BE2C (cell line): Measurements from ENCODE around the gene ANP32A.

Experiments used
- DNase-seq: peaks from one replicate; pipeline ENCODE4 v3.0.0-alpha.2; 2020
- H3K27me3 ChIP-seq: fragments of 250-450 bp; sonication (Bioruptor Pico); 2 replicates; pipeline ENCODE4 v1.5.1; 2020; ENCODE audit warnings: mild to moderate bottlenecking
- H3K36me3 ChIP-seq: fragments of 250-450 bp; sonication (Bioruptor Pico); 2 replicates; pipeline ENCODE4 v1.5.1; 2020; ENCODE audit warnings: mild to moderate bottlenecking
- H3K4me1 ChIP-seq: fragments of 250-450 bp; sonication (Bioruptor Pico); 2 replicates; pipeline ENCODE4 v1.5.1; 2020
- H3K4me3 ChIP-seq: 2 replicates; pipeline ENCODE4 v1.5.1; 2011; ENCODE audit warnings: low read depth, low read length
- H3K9me3 ChIP-seq: fragments of 250-450 bp; sonication (Bioruptor Pico); 2 replicates; pipeline ENCODE4 v1.5.1; 2020
- TF ChIP-seq, protein P1 (sequence below): IDR thresholded peaks from 2 replicates; pipeline ENCODE4 v1.5.1; 2012; ENCODE audit warnings: mild to moderate bottlenecking, low read depth, low read length

The ANP32A gene

DNA sequence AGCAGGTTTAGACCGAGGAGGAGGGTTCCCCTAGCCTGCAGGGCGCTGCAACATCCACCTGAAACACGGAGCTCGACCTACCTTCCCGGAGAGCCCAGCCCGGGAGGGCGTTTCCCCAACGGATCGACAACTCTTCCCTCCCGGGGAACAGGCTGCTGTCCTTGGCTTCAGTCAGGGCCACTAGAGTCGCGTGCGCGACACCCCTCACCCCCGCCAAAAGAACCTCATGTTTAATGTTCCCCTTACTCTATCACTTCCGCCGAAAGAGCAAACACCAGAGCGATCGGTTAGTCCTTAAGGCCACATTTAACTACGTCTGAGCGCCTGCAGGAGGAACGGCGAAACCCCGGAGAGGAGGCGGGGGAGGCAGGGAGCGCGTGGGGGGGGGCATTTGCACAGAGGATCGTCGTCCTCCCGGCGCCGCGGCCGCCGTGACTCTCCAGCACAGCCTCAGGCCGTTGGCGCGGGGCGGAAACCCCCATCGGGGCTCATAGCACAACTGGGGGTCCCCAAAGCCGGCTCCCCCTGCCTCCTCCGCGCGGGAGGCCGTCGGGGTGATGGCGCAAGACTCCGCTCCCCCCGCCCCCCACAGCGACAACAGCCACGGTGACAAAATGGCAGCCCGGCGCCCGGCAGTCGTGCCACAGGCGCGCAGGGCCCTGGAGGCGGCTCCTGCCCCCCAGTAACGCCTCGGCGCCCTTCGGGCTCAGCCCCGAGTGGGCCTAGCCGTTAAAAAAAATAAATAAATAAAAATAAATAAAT, 3.2 kb downstream of the ANP32A start:
- peaks cover 13% of the 10 kb centered on the region for H3K36me3 ChIP-seq
- H3K9me3 ChIP-seq: no peaks in the 10 kb centered on the region
- TF ChIP-seq, protein P1, sequence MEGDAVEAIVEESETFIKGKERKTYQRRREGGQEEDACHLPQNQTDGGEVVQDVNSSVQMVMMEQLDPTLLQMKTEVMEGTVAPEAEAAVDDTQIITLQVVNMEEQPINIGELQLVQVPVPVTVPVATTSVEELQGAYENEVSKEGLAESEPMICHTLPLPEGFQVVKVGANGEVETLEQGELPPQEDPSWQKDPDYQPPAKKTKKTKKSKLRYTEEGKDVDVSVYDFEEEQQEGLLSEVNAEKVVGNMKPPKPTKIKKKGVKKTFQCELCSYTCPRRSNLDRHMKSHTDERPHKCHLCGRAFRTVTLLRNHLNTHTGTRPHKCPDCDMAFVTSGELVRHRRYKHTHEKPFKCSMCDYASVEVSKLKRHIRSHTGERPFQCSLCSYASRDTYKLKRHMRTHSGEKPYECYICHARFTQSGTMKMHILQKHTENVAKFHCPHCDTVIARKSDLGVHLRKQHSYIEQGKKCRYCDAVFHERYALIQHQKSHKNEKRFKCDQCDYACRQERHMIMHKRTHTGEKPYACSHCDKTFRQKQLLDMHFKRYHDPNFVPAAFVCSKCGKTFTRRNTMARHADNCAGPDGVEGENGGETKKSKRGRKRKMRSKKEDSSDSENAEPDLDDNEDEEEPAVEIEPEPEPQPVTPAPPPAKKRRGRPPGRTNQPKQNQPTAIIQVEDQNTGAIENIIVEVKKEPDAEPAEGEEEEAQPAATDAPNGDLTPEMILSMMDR: no peak
- no peaks in the 10 kb centered on the region for H3K27me3 ChIP-seq
- H3K4me1 ChIP-seq: peaks cover 16% of the 10 kb centered on the region
- H3K4me3 ChIP-seq: peak overlapping the region; percentile 97
- peak; percentile 63 for DNase-seq

DNA sequence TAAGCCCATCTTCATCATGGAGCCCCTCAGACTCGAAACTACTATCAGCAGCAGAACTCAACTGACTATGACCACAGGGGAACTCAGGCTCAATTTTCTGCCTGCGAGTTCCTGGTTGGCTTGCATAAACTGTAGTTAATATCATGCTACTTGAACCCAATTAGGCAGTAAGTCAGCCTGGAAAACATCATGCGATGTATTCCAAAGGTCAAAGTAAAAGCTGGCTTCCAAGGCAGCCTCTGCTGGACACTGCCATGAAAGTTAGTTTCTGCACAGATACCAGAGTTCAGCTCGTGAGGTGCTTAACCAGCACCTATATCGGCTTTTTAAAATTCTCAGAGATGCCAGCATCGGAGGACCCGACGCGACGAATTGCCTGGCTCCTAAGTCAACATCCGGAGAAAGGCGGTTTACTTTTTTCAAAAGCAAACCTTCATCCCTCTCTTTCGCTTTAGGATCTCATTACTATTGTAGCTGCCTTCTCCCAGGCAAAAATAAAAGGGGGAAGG, 3.8 kb downstream of the ANP32A start:
- Histone ChIP-seq H3K27me3 (no peaks in the 10 kb centered on the region), H3K4me1 (peaks cover 13% of the 10 kb centered on the region), H3K4me3 (peak overlapping the region; percentile 97), H3K36me3 (peaks cover 17% of the 10 kb centered on the region), H3K9me3 (no peaks in the 10 kb centered on the region)
- DNase-seq: no peak
- TF ChIP-seq, protein P1: no peak

DNA sequence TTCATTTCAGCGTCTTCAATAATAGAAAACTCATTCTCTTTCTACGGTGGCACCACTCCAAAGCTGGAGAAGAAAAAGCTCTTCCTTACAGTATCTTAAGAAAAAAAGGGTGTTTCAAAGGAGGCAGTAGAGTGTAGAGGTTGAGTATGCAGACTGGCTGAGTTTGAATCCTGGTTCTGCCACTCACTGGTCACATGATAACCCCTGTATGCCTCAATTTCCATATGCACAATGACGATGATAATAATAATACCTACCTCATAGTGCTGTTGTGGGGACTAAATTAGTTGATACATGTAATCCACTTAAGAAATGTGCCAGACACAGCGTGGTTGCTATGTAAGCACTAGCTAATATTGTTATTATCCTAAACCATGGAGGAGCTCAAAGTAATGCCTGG, 4.5 kb downstream of the ANP32A start:
- Histone ChIP-seq H3K27me3 (no peaks in the 10 kb centered on the region), H3K9me3 (no peaks in the 10 kb centered on the region), H3K4me3 (no peak overlapping the region), H3K4me1 (peaks cover 13% of the 10 kb centered on the region), H3K36me3 (peaks cover 17% of the 10 kb centered on the region)
- DNase-seq: no peak
- TF ChIP-seq, protein P1: no peak

DNA sequence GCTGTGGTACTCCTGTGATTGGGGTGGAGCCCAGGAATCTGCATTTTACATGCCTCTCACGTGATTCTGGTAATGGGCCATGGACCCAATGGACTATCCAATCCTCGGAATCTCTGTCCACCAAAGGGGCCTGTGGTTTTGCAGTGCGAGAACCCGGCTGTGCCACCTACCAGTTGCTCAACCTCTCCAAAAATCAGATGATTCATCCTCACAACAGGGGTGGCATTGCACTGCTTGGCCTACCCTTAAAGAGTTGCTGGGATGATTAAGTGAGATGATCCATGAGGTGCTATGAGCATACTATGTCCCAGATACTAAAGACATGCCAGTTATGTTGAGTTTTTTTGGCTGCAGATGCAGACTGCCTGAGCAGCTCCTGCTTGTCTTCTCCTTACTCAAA, 5.1 kb downstream of the ANP32A start:
- Histone ChIP-seq H3K36me3 (peaks cover 17% of the 10 kb centered on the region), H3K4me1 (peaks cover 13% of the 10 kb centered on the region), H3K4me3 (no peak overlapping the region), H3K9me3 (no peaks in the 10 kb centered on the region), H3K27me3 (no peaks in the 10 kb centered on the region)
- TF ChIP-seq, protein P1: no peak
- DNase-seq: no peak

DNA sequence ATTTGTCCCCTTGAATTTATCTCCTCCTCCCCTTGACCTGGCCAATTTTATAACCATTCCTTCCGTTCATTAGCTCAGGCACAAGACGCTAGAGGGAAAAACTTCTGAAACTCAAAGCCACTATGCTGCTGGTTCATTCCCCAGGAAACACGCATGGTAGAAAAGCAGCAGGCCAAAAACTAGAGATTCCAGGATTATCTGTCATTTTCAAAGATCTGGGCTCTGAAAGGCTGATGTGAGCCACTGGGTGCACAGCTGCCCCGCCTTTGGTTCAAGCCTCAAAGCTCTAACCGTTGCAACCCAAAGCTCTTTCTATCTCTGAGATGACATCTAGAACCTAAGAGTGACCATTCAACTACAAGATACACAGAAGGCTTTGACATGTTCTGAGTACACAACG, 6.1 kb downstream of the ANP32A start:
- DNase-seq: no peak
- no peaks in the 10 kb centered on the region for H3K27me3 ChIP-seq
- TF ChIP-seq, protein P1: no peak
- H3K4me3 ChIP-seq: no peak overlapping the region
- H3K9me3 ChIP-seq: no peaks in the 10 kb centered on the region
- peaks cover 27% of the 10 kb centered on the region for H3K36me3 ChIP-seq
- H3K4me1 ChIP-seq: peaks cover 23% of the 10 kb centered on the region
